HuH-7 (cell line): ENCODE measurements around the gene KEAP1.
"Not testable (repeated sequence)": the region's sequence is repeated elsewhere in the genome, so short reads cannot be mapped to it uniquely, and the experiment has no call there.

Experiments used
- DNase-seq: peaks from one replicate; pipeline ENCODE4 v3.0.0; 2011; ENCODE audit warnings: low spot score

The KEAP1 gene

GRCh38 chr19:10503002-10503789, at the start of gene KEAP1:
Gene KEAP1 (minus strand): TSS chr19:10503356. CDS start chr19:10500033, 3,323 bp downstream.
- peak; percentile 39 for DNase-seq

GRCh38 chr19:10552510-10553053, 49.4 kb upstream of the KEAP1 start:
- peak; percentile 67 for DNase-seq

GRCh38 chr19:10551698-10552301, 48.6 kb upstream of the KEAP1 start:
- DNase-seq = peak; percentile 58

- not testable (repeated sequence) for DNase-seq
These were observed 47.9 kb upstream of the KEAP1 start for GRCh38 chr19:10551006-10551405.

- no peak for DNase-seq
These were observed 47.2 kb upstream of the KEAP1 start for GRCh38 chr19:10550336-10550735.

- no peak for DNase-seq
These were observed 46.6 kb upstream of the KEAP1 start for GRCh38 chr19:10549733-10550132.

GRCh38 chr19:10548746-10549276, 45.7 kb upstream of the KEAP1 start:
- DNase-seq = no peak

- DNase-seq = no peak
These were observed 43.7 kb upstream of the KEAP1 start for GRCh38 chr19:10546817-10547216.

- DNase-seq = no peak
These were observed 41.6 kb upstream of the KEAP1 start for GRCh38 chr19:10544753-10545251.

GRCh38 chr19:10544242-10544752, 41.1 kb upstream of the KEAP1 start:
- no peak for DNase-seq

- peak; percentile 92 for DNase-seq
These were observed 40.5 kb upstream of the KEAP1 start, which contains the start of gene ATG4D for GRCh38 chr19:10543420-10544241. Gene ATG4D (plus strand): TSS chr19:10543904. CDS start chr19:10544091, 187 bp downstream.

GRCh38 chr19:10543059-10543419, 39.9 kb upstream of the KEAP1 start:
- DNase-seq = no peak

- not testable (repeated sequence) for DNase-seq
These were observed 35.9 kb upstream of the KEAP1 start for GRCh38 chr19:10539016-10539415.

- no peak for DNase-seq
These were observed 35.2 kb upstream of the KEAP1 start for GRCh38 chr19:10538204-10538983.

- DNase-seq = no peak
These were observed 34.5 kb upstream of the KEAP1 start for GRCh38 chr19:10537668-10538067.

GRCh38 chr19:10535613-10536012, 32.5 kb upstream of the KEAP1 start:
- no peak for DNase-seq

GRCh38 chr19:10533646-10534386, 30.7 kb upstream of the KEAP1 start:
- DNase-seq = no peak

- no peak for DNase-seq
These were observed 29.3 kb upstream of the KEAP1 start for GRCh38 chr19:10532457-10532856.

- not testable (repeated sequence) for DNase-seq
These were observed 23.7 kb upstream of the KEAP1 start for GRCh38 chr19:10526887-10527286.

GRCh38 chr19:10525636-10526035, 22.5 kb upstream of the KEAP1 start:
- DNase-seq = no peak
